ENCODE results near the gene GRXCR2. TPM values are rescaled to one million over a fixed set of nuclear protein-coding genes. Genes with fewer than 3 reads are reported as not detected.

Gene GRXCR2
- total and polyA plus RNA-seq, 2 of the 4 experiments (the other 2 are of a cell fraction): not detected

DNA sequence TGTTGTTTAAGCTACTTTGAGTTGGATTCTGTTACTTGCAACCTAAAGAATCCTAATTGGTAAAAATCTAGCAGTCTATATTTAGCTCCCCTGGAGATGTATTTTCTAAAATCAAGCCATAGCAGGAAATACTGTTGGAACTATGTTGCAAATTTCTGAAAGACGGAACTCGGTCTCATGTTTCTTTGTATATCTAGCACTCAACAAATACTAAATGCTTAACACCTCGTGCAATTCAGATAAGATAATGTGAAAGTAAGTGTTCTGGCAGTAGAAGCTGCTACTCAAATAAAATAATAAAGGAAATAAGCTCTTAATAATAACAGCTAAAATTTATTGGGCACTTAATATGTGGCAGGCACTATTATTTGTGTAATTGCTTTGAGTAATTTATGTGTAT, 26.7 kb downstream of the GRXCR2 start:
- Histone ChIP-seq H3K36me3 (ENCODE audit: control insufficient read depth, insufficient read depth, low read length) (no peaks in the 10 kb centered on the region), H2BK20ac (ENCODE audit: low read depth, low read length) (no peak overlapping the region), H3K9ac (ENCODE audit: low read depth, low read length) (no peak overlapping the region), H3K27ac (ENCODE audit: insufficient read depth, low read length) (no peak overlapping the region), H3K4ac (ENCODE audit: low read depth, low read length) (no peak overlapping the region), H3K23ac (ENCODE audit: low read depth, low read length) (no peak overlapping the region), H3K9me1 (ENCODE audit: insufficient read depth, low read length) (peaks cover 5% of the 10 kb centered on the region; the same call in 1 of the 2 replicates), H4K8ac (ENCODE audit: low read depth in 2 of 2, low read length in 2 of 2) (no peak overlapping the region), H2AFZ (replicated peaks; ENCODE audit: low read length, poor library complexity) (no peak overlapping the region), H3K4me1 (ENCODE audit: control insufficient read depth, insufficient read depth, low read length) (peaks cover 2% of the 10 kb centered on the region; the same call in 1 of the 2 replicates), H4K91ac (ENCODE audit: insufficient read depth, low read depth, low read length) (no peak overlapping the region), H2BK5ac (ENCODE audit: low read depth, low read length, poor library complexity, severe bottlenecking) (no peak overlapping the region), H2BK15ac (ENCODE audit: low read depth, low read length) (no peak overlapping the region), H3K9me3 (ENCODE audit: control insufficient read depth, insufficient read depth, low read length) (no peaks in the 10 kb centered on the region), H2BK120ac (ENCODE audit: low read depth, low read length) (no peak overlapping the region), H3K4me3 (ENCODE audit: insufficient read depth, low read depth, low read length) (no peak overlapping the region), H4K5ac (ENCODE audit: low read depth, low read length) (no peak overlapping the region), H3K14ac (replicated peaks; ENCODE audit: low read depth, low read length) (no peak overlapping the region), H3K79me1 (ENCODE audit: low read depth in 1 of 2, low read length in 2 of 2) (no peaks in the 10 kb centered on the region), H3K56ac (ENCODE audit: extremely low read depth, insufficient read depth, low read length) (no peak overlapping the region), H3K27me3 (ENCODE audit: control insufficient read depth, insufficient read depth, low read length) (no peaks in the 10 kb centered on the region), H4K20me1 (ENCODE audit: insufficient read depth, low read length) (no peaks in the 10 kb centered on the region), H2AK5ac (ENCODE audit: low read depth, low read length) (no peak overlapping the region), H3K18ac (ENCODE audit: low read depth, low read length) (no peak overlapping the region), H3K4me2 (ENCODE audit: low read depth, low read length) (no peak overlapping the region), H2AK9ac (replicated peaks; ENCODE audit: low read depth, low read length, poor library complexity) (no peak overlapping the region)
- in situ Hi-C loops (cut with MboI; ENCODE audit: low sequenced_read_pairs): no loop called here
- dilution Hi-C loops (cut with HindIII; ENCODE audit: low sequenced_read_pairs, unreplicated experiment): no loop called here
- BruUV-seq (replicated peaks): no TSS peak
- WGBS, 2 experiments (ENCODE audit: extremely low coverage in 2 of 2, insufficient read length in 1 of 2): no CpG with 5 or more reads among the region's 3 CpGs
- ChIA-PET CTCF (interaction anchor here (0.6 kb wide), 1 partner anchor 11 kb away, joined by 3 read pairs; no protein-coding TSS in a partner anchor), POLR2A (ENCODE audit: unreplicated experiment) (no interaction called here)
- DNase-seq (no peak), ATAC-seq (ENCODE audit: low read depth) (no peak)
- TF ChIP-seq FOS (IDR thresholded peaks at IDR 0.05; ENCODE audit: low read depth, low read length): no peak
- intact Hi-C loops (cut with micrococcal nuclease): no loop called here
